Activated CD4-positive, alpha-beta T cell treated with anti-CD3 and anti-CD28 coated beads for 36 hours (primary cell): ENCODE results near the gene CDCA4. TPM values are rescaled to one million over a fixed set of nuclear protein-coding genes. Genes with fewer than 3 reads are reported as not detected.
A peak's percentile ranks its signal among the peaks of the same experiment; 100 is the strongest.

Experiments
- ATAC-seq: fragments of 200-7000 bp; cut with Tn5 transposase; one replicate; pipeline ENCODE4 v1.10.0; 2021; ENCODE audit warnings: mild to moderate bottlenecking, moderate library complexity
- CTCF ChIA-PET: fragments of 350-600 bp; sonication (Branson Sonifier 250); formaldehyde crosslinking; loops from one replicate; lab custom pipeline; 2021; ENCODE audit warnings: antibody characterized with exemption; lab: Charles Lee
- POLR2A ChIA-PET: fragments of 350-600 bp; sonication (Branson Sonifier 250); formaldehyde crosslinking; loops from one replicate; lab custom pipeline; 2021; ENCODE audit warnings: antibody characterized with exemption, inconsistent platforms; lab: Charles Lee
- DNase-seq: peaks from one replicate; pipeline ENCODE4 v3.0.0-alpha.2; 2020
- H3K27ac Mint-ChIP-seq: one replicate; pipeline ENCODE4 v1.8.0; 2021; ENCODE audit warnings: mixed read lengths
- H3K27me3 Mint-ChIP-seq: one replicate; pipeline ENCODE4 v1.8.0; 2021; ENCODE audit warnings: mixed read lengths
- H3K36me3 Mint-ChIP-seq: one replicate; pipeline ENCODE4 v1.8.0; 2021; ENCODE audit warnings: low read depth, mixed read lengths
- H3K4me1 Mint-ChIP-seq: one replicate; pipeline ENCODE4 v1.8.0; 2021; ENCODE audit warnings: mixed read lengths
- H3K4me3 Mint-ChIP-seq: one replicate; pipeline ENCODE4 v1.8.0; 2021; ENCODE audit warnings: mild to moderate bottlenecking, moderate library complexity, mixed read lengths
- H3K9me3 Mint-ChIP-seq: one replicate; pipeline ENCODE4 v1.8.0; 2021; ENCODE audit warnings: low read depth, mixed read lengths
- intact Hi-C, 2 experiments: fragments of 100-400 bp; cut with DNase I in 1 of 2; cut with micrococcal nuclease in 1 of 2; formaldehyde crosslinking; loops; one replicate each; pipeline versions ENCODE4 v1.14.2 to v1.15.1; 2022 to 2024; cut with DNase I, micrococcal nuclease
- total RNA-seq, 2 experiments: library from RNA; stranded (reverse); gene quantifications; one replicate each; pipeline ENCODE4 v1.2.3, GENCODE V29; 2021

The CDCA4 gene
- total RNA-seq, 2 experiments from 2014 or later = 52.0 to 62.7 TPM

- ATAC-seq = no peak
- intact Hi-C loops = loop anchor here (1.0 kb wide), 1 partner anchor 29 kb away; no protein-coding TSS in a partner anchor
Observed at GRCh38 chr14:105058521-105059034, 37.7 kb upstream of the CDCA4 start.

GRCh38 chr14:105056303-105056831, 35.5 kb upstream of the CDCA4 start:
- POLR2A ChIA-PET = no interaction called here
- CTCF ChIA-PET = interaction anchor here (1.0 to 2.3 kb wide), 5 partner anchors 10 to 82 kb away, joined by 3 to 14 read pairs (median 5); no protein-coding TSS in a partner anchor
- Mint-ChIP-seq H3K27me3 (no peaks in the 10 kb centered on the region), H3K4me3 (no peak overlapping the region), H3K27ac (no peak overlapping the region), H3K36me3 (peaks cover 42% of the 10 kb centered on the region), H3K9me3 (no peaks in the 10 kb centered on the region), H3K4me1 (peaks cover 27% of the 10 kb centered on the region)
- DNase-seq (no peak), ATAC-seq (no peak)
- intact Hi-C loops = no loop called here

More at GRCh38 chr14:105058521-105059034, 37.7 kb upstream of the CDCA4 start:
- no peak overlapping the region for H3K4me3 Mint-ChIP-seq
- no peaks in the 10 kb centered on the region for H3K27me3 Mint-ChIP-seq
- ChIA-PET POLR2A (interaction anchor here (0.6 kb wide), 1 partner anchor 233 kb away, joined by 3 read pairs; no protein-coding TSS in a partner anchor), CTCF (interaction anchor here (1.0 to 2.9 kb wide), 6 partner anchors 12 to 31 kb away, joined by 4 to 14 read pairs (median 11); no protein-coding TSS in a partner anchor)
- H3K4me1 Mint-ChIP-seq = peaks cover 43% of the 10 kb centered on the region
- DNase-seq = peak; percentile 2
- H3K27ac Mint-ChIP-seq = peak overlapping the region; percentile 88
- peaks cover 40% of the 10 kb centered on the region for H3K36me3 Mint-ChIP-seq
- no peaks in the 10 kb centered on the region for H3K9me3 Mint-ChIP-seq

DNA sequence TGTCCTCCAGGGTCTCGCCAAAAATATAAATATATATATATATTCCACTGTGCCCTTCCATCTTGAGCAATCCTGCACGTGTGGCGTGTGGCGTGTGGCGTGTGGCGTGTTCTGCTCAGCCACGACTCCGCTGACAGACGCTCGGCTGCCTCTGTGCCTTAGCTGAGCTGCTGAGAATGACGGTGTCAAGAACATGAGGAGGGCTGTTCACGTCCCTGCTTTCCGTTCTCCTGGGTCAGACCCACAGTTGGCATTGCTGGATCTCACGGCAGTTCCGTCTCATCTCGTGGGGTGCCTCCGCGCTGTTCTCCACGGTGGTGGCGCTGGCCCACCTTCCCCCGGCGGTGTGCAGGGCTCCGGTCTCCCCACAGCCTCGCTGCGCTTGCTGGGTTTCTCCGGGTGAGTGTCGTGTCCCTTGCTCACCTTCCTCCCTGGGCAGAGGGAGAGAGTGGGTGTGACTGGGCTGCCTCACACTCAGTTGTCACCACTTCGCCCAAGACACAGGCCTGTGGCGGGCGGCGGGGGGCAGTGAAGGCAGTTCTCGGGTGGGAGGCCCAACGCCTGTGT, 34.9 kb upstream of the CDCA4 start:
- CTCF ChIA-PET = no interaction called here
- no peak overlapping the region for H3K27ac Mint-ChIP-seq

GRCh38 chr14:105055334-105055733, 34.5 kb upstream of the CDCA4 start:
- ATAC-seq (no peak), DNase-seq (no peak)
- Mint-ChIP-seq H3K27me3 (no peaks in the 10 kb centered on the region), H3K4me3 (no peak overlapping the region), H3K36me3 (peaks cover 46% of the 10 kb centered on the region), H3K27ac (no peak overlapping the region), H3K4me1 (peaks cover 22% of the 10 kb centered on the region), H3K9me3 (no peaks in the 10 kb centered on the region)
- ChIA-PET POLR2A (no interaction called here), CTCF (no interaction called here)
- intact Hi-C loops = no loop called here

More for the DNA sequence above, 34.9 kb upstream of the CDCA4 start:
- ATAC-seq (no peak), DNase-seq (no peak)
- Mint-ChIP-seq H3K4me1 (peaks cover 26% of the 10 kb centered on the region), H3K36me3 (peaks cover 46% of the 10 kb centered on the region), H3K9me3 (no peaks in the 10 kb centered on the region), H3K27me3 (no peaks in the 10 kb centered on the region), H3K4me3 (no peak overlapping the region)
- intact Hi-C loops = no loop called here
- POLR2A ChIA-PET = no interaction called here

- intact Hi-C loops = no loop called here
Observed at GRCh38 chr14:105053996-105054395, 33.1 kb upstream of the CDCA4 start.

GRCh38 chr14:105053421-105053820, 32.5 kb upstream of the CDCA4 start:
- Mint-ChIP-seq H3K36me3 (peaks cover 49% of the 10 kb centered on the region), H3K4me3 (no peak overlapping the region), H3K27ac (peak overlapping the region; percentile 16), H3K9me3 (no peaks in the 10 kb centered on the region), H3K4me1 (peaks cover 5% of the 10 kb centered on the region), H3K27me3 (no peaks in the 10 kb centered on the region)
- ChIA-PET POLR2A (interaction anchor here (0.9 kb wide), 1 partner anchor 11 kb away, joined by 3 read pairs; no protein-coding TSS in a partner anchor), CTCF (interaction anchor here (0.7 to 1.8 kb wide), 5 partner anchors 8 to 37 kb away, joined by 3 to 6 read pairs (median 3); no protein-coding TSS in a partner anchor)
- DNase-seq = no peak
- intact Hi-C loops = no loop called here
- ATAC-seq = no peak

More at GRCh38 chr14:105053996-105054395, 33.1 kb upstream of the CDCA4 start:
- H3K27ac Mint-ChIP-seq = no peak overlapping the region
- peaks cover 8% of the 10 kb centered on the region for H3K4me1 Mint-ChIP-seq
- H3K36me3 Mint-ChIP-seq = peaks cover 49% of the 10 kb centered on the region
- H3K4me3 Mint-ChIP-seq = no peak overlapping the region
- ChIA-PET POLR2A (no interaction called here), CTCF (interaction anchor here (0.7 to 1.8 kb wide), 3 partner anchors 8 to 37 kb away, joined by 3 to 6 read pairs (median 3); no protein-coding TSS in a partner anchor)
- H3K9me3 Mint-ChIP-seq = no peaks in the 10 kb centered on the region
- H3K27me3 Mint-ChIP-seq = no peaks in the 10 kb centered on the region
- DNase-seq (no peak), ATAC-seq (no peak)

- Mint-ChIP-seq H3K9me3 (no peaks in the 10 kb centered on the region), H3K4me1 (peaks cover 2% of the 10 kb centered on the region), H3K27ac (no peak overlapping the region), H3K4me3 (no peak overlapping the region), H3K27me3 (no peaks in the 10 kb centered on the region), H3K36me3 (peaks cover 46% of the 10 kb centered on the region)
- DNase-seq = no peak
- CTCF ChIA-PET = no interaction called here
- intact Hi-C loops = no loop called here
- no peak for ATAC-seq
- POLR2A ChIA-PET = no interaction called here
Observed at GRCh38 chr14:105052110-105052458, 31.2 kb upstream of the CDCA4 start.

DNA sequence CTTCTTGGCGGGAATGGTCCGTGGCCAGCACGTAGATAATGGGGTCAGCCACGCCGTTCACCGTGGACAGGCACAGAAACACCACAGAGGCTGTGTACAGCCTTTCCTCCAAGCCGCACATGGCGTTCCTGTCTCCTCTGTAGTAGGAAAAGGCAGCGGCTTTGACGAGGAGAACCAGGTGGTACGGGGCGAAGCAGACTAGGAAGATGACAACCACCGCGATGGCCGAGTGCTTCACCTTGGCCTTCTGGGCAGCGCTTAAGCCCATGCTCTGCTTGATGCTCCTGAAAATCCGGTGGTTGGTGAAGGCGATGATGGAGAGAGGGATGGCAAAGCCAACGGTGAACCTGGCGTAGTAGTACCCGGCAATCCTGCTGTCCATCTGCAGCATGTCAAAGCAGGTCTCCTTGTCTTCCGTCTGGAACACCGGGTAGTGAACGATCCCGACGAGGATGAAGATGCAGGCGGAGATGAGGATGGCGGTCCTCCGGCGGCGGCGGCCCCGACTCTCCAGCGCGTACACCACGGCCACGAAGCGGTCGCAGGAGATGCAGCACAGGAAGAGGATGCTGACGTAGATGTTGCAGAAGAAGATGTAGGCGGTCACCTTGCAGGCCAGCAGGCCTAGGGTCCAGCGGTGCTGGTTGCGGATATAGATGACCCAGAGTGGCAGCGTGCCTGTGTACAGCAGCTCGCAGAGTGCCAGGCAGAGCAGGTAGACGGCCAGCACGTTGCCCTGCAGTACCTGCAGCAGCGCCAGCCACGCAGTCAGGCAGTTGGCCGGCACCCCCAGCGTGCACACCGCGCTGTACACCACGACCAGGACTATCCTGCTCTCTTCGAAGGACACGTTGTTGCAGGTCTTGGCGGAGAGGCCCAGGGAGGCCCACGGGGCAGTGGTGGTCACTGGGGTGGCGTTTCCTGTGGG, 30.6 kb upstream of the CDCA4 start:
- H3K27me3 Mint-ChIP-seq = no peaks in the 10 kb centered on the region
- DNase-seq (no peak), ATAC-seq (no peak)
- POLR2A ChIA-PET = no interaction called here
- no peak overlapping the region for H3K27ac Mint-ChIP-seq
- CTCF ChIA-PET = no interaction called here
- intact Hi-C loops = no loop called here
- peaks cover 2% of the 10 kb centered on the region for H3K4me1 Mint-ChIP-seq
- H3K4me3 Mint-ChIP-seq = no peak overlapping the region
- peaks cover 40% of the 10 kb centered on the region for H3K36me3 Mint-ChIP-seq
- H3K9me3 Mint-ChIP-seq = no peaks in the 10 kb centered on the region

DNA sequence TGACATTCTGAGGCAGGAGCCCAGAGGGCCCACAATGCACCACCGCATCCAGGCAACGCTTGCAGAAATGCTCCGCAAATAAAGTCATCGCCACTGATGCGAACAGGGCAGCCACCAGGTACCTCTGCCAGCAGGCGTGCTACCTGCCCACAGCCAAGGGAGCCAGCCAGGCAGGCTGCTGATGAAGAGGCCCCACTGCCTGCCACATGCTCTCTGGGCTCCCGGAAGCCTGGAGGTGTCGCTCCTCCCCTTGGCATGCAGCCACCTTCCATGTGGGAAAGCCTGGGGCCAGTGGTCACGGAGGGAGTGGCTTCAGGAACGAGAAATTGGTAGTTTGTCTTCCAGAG, 29.6 kb upstream of the CDCA4 start:
- CTCF ChIA-PET = no interaction called here
- Mint-ChIP-seq H3K4me1 (peaks cover 7% of the 10 kb centered on the region), H3K27me3 (no peaks in the 10 kb centered on the region), H3K27ac (no peak overlapping the region), H3K36me3 (peaks cover 31% of the 10 kb centered on the region), H3K4me3 (no peak overlapping the region), H3K9me3 (no peaks in the 10 kb centered on the region)
- no peak for ATAC-seq
- intact Hi-C loops = no loop called here
- POLR2A ChIA-PET = no interaction called here
- DNase-seq = no peak

- Mint-ChIP-seq H3K4me1 (peaks cover 8% of the 10 kb centered on the region), H3K9me3 (no peaks in the 10 kb centered on the region), H3K27ac (no peak overlapping the region), H3K27me3 (peaks cover 1% of the 10 kb centered on the region), H3K36me3 (peaks cover 27% of the 10 kb centered on the region), H3K4me3 (no peak overlapping the region)
- ATAC-seq (no peak), DNase-seq (no peak)
- intact Hi-C loops = no loop called here
- POLR2A ChIA-PET = no interaction called here
- CTCF ChIA-PET = interaction anchor here (0.6 kb wide), 2 partner anchors 32 to 891 kb away, joined by 3 read pairs; no protein-coding TSS in a partner anchor
Observed at GRCh38 chr14:105049753-105050550, 29.1 kb upstream of the CDCA4 start.
